Nucleus accumbens (tissue), 56 donors: Measurements from ENCODE around the gene OR7G1.
"Not testable (repeated sequence)": the region's sequence is repeated elsewhere in the genome, so short reads cannot be mapped to it uniquely, and the experiment has no call there.

Experiments
- DNase-seq, 56 donors: peaks; one replicate each; lab custom pipeline; 2025; lab: John Stamatoyannopoulos, UW

OR7G1 gene

DNA sequence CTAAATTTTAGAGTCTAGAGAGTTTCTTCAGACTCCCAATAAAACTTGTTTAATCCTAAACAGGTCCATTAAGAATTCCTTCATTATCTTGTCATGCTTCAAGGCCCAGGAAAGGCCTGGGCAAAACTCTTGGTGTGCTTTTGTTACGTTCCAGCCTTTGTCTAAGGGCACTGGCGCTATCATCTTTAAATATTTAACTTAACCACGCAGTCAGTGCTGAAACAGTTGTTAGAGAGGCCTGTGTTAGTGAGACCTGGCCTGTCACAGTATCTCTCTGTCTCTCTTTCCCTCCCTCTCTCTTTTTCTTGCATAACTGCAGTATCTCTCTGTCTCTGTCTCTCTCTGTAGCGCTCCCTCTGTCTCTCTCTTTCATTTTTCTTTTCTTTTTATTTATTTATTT, 36.9 kb downstream of the OR7G1 start:
- DNase-seq, result no peak

DNA sequence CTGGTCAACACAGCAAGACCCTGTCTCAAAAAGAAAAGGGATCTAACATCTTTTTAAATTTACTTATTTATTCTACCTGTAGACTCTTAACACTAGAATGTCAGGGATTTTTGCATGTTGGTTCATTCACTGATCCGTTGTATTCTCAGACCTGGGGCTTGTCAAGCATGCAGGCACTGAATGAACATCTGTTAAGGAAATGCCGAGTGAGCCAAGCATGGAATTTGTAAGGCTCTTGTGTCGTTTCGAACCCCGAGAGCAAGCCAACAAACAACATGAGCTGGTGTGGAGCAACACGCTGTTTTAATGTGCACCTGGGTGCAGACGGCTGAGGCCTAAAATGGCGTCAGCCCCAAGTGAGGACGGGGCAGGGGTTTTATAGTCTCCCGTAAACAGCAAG, 38.7 kb downstream of the OR7G1 start:
- DNase-seq, result no peak

DNA sequence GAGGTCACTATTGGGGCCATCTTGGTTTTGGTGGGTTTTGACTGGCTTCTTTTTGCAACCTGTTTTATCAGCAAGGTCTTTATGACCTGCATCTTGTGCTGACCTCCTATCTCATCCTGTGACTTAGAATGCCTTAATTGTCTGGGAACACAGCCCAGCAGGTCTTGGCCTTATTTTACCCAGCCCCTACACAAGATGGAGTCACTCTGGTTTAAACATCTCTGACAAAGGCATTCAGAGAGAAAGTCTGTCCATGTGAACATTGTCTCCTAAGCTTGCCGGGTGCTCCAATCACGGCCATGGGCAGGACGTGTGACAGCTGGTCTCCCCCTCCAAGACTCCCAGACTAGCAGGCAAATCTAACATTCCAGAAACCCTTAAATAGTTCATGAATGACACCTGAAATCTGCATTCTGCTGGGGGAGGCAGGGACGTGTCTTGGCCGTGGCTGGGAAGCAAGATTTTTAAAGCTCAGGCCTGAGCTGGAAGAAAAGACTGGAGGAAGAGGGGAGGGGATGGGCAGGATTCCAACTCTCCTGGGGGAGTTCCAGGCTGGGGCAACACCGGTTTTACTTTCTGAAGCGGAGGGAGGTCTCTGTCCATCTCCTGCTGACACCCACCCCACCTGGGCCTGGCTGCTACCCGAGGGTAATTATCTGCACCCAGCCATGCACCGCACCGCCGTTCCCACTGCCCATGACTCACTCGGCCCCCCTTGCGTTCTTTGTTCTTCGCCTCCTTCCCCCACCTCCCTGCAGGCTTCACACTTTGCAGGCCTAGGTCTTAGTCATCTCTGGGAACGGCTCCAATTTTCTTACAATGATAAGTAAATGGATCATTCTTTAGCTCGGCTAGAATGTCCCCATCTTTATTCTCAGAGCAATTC, 40.3 kb downstream of the OR7G1 start:
- peak in 49 of 56 donors; percentile 0 to 92 (median 27) for DNase-seq

DNA sequence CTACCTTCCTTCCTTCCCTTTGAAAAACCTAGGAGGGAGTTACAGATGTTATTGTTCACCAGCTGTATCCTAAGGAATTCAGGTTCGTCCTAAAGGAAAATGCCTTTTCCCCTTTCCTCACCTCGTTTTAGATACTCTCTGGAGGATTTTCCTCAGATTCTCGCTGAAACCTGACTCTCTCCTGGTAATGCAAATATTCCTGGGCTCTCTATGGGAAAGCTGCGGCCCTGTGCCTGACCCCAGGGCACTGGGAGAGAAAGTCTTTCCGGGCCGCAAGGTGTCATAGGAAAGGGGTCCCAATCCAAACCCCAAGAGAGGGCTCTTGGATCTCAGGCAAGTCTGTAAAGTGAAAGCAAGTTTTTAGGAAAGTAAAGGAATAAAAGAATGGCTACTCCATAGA, 41.8 kb downstream of the OR7G1 start:
- no peak for DNase-seq

DNA sequence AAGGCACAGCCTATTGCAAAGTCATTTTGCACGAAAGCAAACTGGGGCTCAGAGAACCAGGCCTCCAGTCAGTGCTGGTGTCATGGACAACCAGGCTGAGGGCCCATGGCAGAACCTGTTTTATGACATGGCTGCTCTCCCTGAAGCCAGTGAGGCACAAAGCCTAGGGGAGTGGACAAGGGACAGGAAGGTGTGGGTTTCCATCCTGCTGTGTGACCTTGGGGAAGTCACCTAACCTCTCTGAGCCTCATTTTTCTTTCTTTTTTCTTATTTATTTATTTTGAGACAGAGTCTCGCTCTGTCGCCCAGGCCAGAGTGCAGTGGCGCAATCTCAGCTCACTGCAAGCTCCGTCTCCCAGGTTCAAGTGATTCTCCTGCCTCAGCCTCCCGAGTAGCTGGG, 43.8 kb downstream of the OR7G1 start:
- DNase-seq, result not testable (repeated sequence)

DNA sequence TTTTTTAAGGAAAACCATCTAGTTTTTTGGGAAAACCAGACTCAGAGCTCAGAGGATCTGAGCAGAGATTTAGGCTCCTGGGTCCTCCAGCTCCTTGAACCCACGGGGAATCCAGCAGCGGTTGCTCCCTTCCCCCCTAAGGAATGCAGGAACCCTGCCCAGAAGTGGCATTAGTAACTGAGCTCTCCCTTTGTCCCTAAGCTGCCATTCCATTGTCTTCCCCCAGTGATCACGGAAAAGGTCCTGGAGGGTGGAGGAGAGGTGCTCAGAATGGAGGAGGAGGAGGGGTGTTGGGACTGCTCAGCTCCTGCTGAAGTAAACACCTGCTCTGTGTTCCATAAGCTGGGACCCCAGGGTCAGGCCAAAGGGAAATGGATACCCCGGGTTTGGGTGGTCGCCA, 45.5 kb downstream of the OR7G1 start:
- DNase-seq, result no peak

DNA sequence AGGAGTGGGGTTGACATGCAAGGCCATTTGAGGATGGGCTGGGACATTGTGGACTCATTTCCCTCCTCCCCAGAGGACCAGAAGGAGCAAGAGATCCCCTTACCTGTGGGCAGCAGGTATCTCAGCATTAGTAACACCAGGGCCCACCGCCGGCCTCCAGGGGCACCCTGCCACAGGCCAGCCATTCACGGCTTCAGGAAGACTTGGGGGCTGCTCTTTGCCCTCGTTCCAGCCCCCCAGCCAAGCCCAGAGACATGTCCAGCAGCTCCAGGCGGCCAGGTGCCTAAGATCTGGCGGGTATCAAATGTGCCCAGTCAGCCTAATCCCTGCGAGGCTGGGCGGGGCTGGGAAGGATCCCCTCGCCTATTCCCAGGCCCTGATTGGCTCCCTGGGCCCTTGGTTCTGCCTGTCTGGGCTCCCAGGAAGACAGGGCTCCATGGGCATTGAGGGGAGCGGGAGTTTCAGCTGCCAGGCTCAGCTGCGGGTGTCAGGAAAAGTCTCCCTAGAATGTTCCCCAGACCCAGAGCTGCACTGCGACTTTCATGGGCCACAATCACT, 50.0 kb downstream of the OR7G1 start:
- no peak for DNase-seq
